ENCODE results near the gene OGFOD3. TPM values are rescaled to one million over a fixed set of nuclear protein-coding genes. Genes with fewer than 3 reads are reported as not detected.

The OGFOD3 gene
- total and polyA plus RNA-seq, 9 of the 15 experiments (the other 6 are each of a cell fraction or from before 2014, with no cell fraction given) = 0.69 to 44.7 (median 18.9) TPM

- TF ChIP-seq ETV1 (tag; conservative IDR thresholded peaks at IDR 0.05; ENCODE audit: low read depth) (peak; percentile 43; the same call in 1 of the 2 replicates), NONO (IDR thresholded peaks at IDR 0.05; ENCODE audit: low read depth in 2 of 2, low read length in 1 of 2) (peak in 1 of 2 experiments; percentile 19; a peak in 1 of 4 replicates), JUND (IDR thresholded peaks at IDR 0.05; ENCODE audit: borderline replicate concordance, low read depth, low read length) (no peak), JUND (tag; IDR thresholded peaks at IDR 0.05; ENCODE audit: borderline replicate concordance, low read depth, low read length) (no peak), RAD21 (CRISPR knock-in tag; conservative IDR thresholded peaks at IDR 0.05 in 1 of 2, IDR thresholded peaks at IDR 0.05 in 1 of 2) (peak; percentile 12 to 31; a peak in 2 of 4 replicates), HDAC1 (IDR thresholded peaks at IDR 0.05) (peak in 1 of 2 experiments; percentile 12; a peak in 1 of 4 replicates), SP1 (CRISPR knock-in tag; IDR thresholded peaks at IDR 0.05) (0 out of 2 replicates have a peak, but pooled peaks have one; percentile 19), FOSL1 (tag; conservative IDR thresholded peaks at IDR 0.05) (no peak), NR3C1 (CRISPR knock-in tag; IDR thresholded peaks at IDR 0.05) (peak; percentile 88), KDM4B (IDR thresholded peaks at IDR 0.05; ENCODE audit: borderline replicate concordance in 2 of 2, low read depth in 1 of 2) (no peak), RBBP5 (IDR thresholded peaks at IDR 0.05; ENCODE audit: borderline replicate concordance, insufficient read depth, low read length, poor library complexity, severe bottlenecking) (no peak), ZNF57 (CRISPR knock-in tag; IDR thresholded peaks at IDR 0.05) (no peak), ZFX (CRISPR knock-in tag; IDR thresholded peaks at IDR 0.05) (peak; percentile 38; the same call in 1 of the 2 replicates), TEAD4 (IDR thresholded peaks at IDR 0.05; ENCODE audit: low read length) (0 out of 2 replicates have a peak, but pooled peaks have one; percentile 21), TEAD4 (CRISPR knock-in tag; IDR thresholded peaks at IDR 0.05; ENCODE audit: borderline replicate concordance) (no peak), CHAMP1 (IDR thresholded peaks at IDR 0.05) (0 out of 2 replicates have a peak, but pooled peaks have one; percentile 33)
- TF ChIP-seq, protein P1, sequence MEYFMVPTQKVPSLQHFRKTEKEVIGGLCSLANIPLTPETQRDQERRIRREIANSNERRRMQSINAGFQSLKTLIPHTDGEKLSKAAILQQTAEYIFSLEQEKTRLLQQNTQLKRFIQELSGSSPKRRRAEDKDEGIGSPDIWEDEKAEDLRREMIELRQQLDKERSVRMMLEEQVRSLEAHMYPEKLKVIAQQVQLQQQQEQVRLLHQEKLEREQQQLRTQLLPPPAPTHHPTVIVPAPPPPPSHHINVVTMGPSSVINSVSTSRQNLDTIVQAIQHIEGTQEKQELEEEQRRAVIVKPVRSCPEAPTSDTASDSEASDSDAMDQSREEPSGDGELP (CRISPR knock-in tag; IDR thresholded peaks at IDR 0.05; ENCODE audit: borderline replicate concordance) = peak; percentile 75; the same call in 1 of the 2 replicates
- TF ChIP-seq, protein P2, sequence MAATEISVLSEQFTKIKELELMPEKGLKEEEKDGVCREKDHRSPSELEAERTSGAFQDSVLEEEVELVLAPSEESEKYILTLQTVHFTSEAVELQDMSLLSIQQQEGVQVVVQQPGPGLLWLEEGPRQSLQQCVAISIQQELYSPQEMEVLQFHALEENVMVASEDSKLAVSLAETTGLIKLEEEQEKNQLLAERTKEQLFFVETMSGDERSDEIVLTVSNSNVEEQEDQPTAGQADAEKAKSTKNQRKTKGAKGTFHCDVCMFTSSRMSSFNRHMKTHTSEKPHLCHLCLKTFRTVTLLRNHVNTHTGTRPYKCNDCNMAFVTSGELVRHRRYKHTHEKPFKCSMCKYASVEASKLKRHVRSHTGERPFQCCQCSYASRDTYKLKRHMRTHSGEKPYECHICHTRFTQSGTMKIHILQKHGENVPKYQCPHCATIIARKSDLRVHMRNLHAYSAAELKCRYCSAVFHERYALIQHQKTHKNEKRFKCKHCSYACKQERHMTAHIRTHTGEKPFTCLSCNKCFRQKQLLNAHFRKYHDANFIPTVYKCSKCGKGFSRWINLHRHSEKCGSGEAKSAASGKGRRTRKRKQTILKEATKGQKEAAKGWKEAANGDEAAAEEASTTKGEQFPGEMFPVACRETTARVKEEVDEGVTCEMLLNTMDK (IDR thresholded peaks at IDR 0.05; ENCODE audit: borderline replicate concordance, insufficient read depth, low read depth, low read length, poor library complexity, severe bottlenecking) = peak; percentile 42
- TF ChIP-seq, protein P3, sequence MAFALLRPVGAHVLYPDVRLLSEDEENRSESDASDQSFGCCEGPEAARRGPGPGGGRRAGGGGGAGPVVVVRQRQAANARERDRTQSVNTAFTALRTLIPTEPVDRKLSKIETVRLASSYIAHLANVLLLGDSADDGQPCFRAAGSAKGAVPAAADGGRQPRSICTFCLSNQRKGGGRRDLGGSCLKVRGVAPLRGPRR (CRISPR knock-in tag; IDR thresholded peaks at IDR 0.05) = no peak
Observed at GRCh38 chr17:82358465-82359350, 59.7 kb downstream of the OGFOD3 start, which contains the start of gene TEX19 (continued).
